RWPE2 (cell line): ENCODE data around the gene KCNMA1.

ENCODE experiments used
- ATAC-seq: fragments of 200-7000 bp; cut with Tn5 transposase; 3 replicates; pipeline ENCODE4 v1.9.1; 2021; ENCODE audit warnings: low read depth
- DNase-seq: peaks from one replicate; pipeline ENCODE4 v3.0.0-alpha.2; 2020; ENCODE audit warnings: low spot score
- H3K27ac ChIP-seq: fragments of 450-650 bp; 2 replicates; pipeline ENCODE4 v1.5.1; 2017; ENCODE audit warnings: mild to moderate bottlenecking; ENCODE audit not compliant: poor library complexity, severe bottlenecking
- H3K27me3 ChIP-seq: fragments of 250-450 bp; sonication (Bioruptor Pico); 2 replicates; pipeline ENCODE4 v1.5.1; 2021; ENCODE audit warnings: mild to moderate bottlenecking, moderate library complexity; ENCODE audit not compliant: insufficient read depth, poor library complexity, severe bottlenecking
- H3K36me3 ChIP-seq: fragments of 250-450 bp; sonication (Bioruptor Pico); 2 replicates; pipeline ENCODE4 v1.5.1; 2020; ENCODE audit warnings: low read depth, mild to moderate bottlenecking, moderate library complexity
- H3K4me1 ChIP-seq: fragments of 250-450 bp; sonication (Bioruptor Pico); 2 replicates; pipeline ENCODE4 v1.5.1; 2021; ENCODE audit warnings: mild to moderate bottlenecking, moderate library complexity; ENCODE audit not compliant: insufficient read depth, poor library complexity, severe bottlenecking
- H3K4me3 ChIP-seq: fragments of 250-450 bp; sonication (Bioruptor Pico); 2 replicates; pipeline ENCODE4 v1.5.1; 2021; ENCODE audit warnings: mild to moderate bottlenecking, moderate library complexity; ENCODE audit not compliant: severe bottlenecking
- H3K9me3 ChIP-seq: fragments of 250-450 bp; sonication (Bioruptor Pico); 2 replicates; pipeline ENCODE4 v1.5.1; 2021; ENCODE audit warnings: mild to moderate bottlenecking, moderate library complexity; ENCODE audit not compliant: severe bottlenecking
- TF ChIP-seq, protein P1 (sequence below): fragments of 450-650 bp; IDR thresholded peaks from one replicate; pipeline ENCODE4 v1.5.1; 2017; ENCODE audit warnings: mild to moderate bottlenecking, moderate library complexity; ENCODE audit not compliant: poor library complexity, severe bottlenecking

KCNMA1 gene

DNA sequence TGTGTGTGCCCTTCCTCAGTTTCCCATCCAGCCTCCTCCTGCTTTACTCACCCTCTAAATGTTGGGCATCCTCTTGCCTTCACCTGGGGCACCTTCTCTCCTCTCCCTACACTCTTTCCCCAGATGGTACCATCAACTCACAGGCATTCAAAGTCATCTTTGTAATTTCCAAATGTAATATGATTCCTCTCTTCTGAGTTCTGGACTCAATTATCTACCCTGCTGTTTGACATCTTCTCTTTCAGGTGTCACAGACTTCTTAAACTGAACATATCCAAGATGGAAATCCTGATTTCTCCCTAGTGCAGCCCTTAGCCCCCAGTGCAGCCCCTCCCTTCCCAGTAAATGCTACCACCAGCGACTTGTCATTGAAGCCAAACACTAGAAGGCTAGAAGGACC is 422.8 kb downstream of the KCNMA1 start:
- ATAC-seq (no peak), DNase-seq (no peak)
- Histone ChIP-seq H3K36me3 (no peaks in the 10 kb centered on the region), H3K27ac (no peak overlapping the region), H3K4me1 (no peaks in the 10 kb centered on the region), H3K9me3 (no peaks in the 10 kb centered on the region), H3K4me3 (no peak overlapping the region), H3K27me3 (no peaks in the 10 kb centered on the region)
- TF ChIP-seq, protein P1, sequence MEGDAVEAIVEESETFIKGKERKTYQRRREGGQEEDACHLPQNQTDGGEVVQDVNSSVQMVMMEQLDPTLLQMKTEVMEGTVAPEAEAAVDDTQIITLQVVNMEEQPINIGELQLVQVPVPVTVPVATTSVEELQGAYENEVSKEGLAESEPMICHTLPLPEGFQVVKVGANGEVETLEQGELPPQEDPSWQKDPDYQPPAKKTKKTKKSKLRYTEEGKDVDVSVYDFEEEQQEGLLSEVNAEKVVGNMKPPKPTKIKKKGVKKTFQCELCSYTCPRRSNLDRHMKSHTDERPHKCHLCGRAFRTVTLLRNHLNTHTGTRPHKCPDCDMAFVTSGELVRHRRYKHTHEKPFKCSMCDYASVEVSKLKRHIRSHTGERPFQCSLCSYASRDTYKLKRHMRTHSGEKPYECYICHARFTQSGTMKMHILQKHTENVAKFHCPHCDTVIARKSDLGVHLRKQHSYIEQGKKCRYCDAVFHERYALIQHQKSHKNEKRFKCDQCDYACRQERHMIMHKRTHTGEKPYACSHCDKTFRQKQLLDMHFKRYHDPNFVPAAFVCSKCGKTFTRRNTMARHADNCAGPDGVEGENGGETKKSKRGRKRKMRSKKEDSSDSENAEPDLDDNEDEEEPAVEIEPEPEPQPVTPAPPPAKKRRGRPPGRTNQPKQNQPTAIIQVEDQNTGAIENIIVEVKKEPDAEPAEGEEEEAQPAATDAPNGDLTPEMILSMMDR, result no peak

DNA sequence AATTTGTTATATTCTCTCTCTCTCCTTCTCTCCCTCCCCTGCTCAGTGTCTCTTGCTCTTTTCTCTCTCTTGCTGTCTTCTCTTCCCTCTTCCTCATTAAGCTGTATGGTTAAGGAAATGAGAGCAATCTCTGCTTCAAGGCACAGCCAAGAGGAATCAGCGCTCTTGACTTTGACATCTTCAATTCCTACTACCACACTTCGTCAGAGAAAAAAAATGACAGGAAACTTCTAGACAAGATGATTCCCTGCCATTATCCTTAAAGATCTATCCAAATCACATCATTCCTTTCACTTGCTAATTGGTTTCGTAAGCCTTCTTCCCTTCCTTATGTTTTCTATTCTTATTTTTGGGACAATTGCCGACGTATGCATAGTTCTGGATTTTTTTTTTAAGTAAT is 425.0 kb downstream of the KCNMA1 start:
- TF ChIP-seq, protein P1, result no peak
- Histone ChIP-seq H3K9me3 (no peaks in the 10 kb centered on the region), H3K36me3 (no peaks in the 10 kb centered on the region), H3K27ac (no peak overlapping the region), H3K27me3 (no peaks in the 10 kb centered on the region), H3K4me3 (no peak overlapping the region), H3K4me1 (no peaks in the 10 kb centered on the region)
- ATAC-seq, result no peak
- no peak for DNase-seq

DNA sequence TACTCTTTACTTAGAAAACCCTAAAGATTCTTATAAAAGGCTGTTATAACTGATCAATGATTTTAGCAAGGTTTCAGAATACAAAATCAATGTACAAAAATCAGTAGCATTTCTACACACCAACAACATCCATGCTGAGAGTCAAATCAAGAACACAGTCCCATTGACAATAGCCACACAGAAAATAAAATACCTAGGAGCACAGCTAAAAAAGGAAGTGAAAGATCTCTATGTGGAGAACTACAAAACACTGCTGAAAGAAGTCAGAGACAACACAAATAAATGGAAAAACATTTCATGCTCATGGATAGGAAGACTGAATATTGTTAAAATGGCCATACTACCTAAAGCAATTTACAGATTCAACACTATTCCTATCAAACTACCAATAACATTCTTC is 427.0 kb downstream of the KCNMA1 start:
- no peaks in the 10 kb centered on the region for H3K27me3 ChIP-seq
- no peak overlapping the region for H3K27ac ChIP-seq
- no peak overlapping the region for H3K4me3 ChIP-seq
- H3K36me3 ChIP-seq, result no peaks in the 10 kb centered on the region
- TF ChIP-seq, protein P1, result no peak
- DNase-seq (no peak), ATAC-seq (no peak)
- no peaks in the 10 kb centered on the region for H3K9me3 ChIP-seq
- no peaks in the 10 kb centered on the region for H3K4me1 ChIP-seq

DNA sequence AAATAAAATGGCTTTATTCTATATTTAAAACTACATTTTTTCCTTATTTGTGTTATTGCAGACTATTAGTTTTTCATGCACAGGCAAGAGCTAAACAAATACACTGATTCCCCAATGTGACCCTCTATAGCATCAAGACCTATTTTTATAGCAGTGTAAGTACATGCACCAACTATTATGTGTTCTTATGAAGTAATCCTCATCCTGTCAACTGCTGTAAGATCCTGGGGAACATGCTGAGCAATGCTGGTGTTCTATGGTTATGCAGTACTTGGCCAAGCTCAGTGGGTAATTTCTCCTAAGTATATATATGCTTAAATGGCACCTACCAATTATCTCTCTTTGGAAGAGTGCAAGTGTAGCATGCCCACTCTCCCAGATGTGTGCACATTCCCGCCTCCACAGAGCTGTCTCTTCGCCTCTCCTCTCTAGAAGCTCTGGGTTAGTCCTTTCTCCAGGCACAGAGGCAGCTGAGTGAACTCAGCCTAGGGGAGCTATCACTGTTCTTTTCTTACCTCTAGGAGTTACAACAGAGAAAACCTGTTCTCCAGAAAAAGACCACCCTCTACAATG is 428.8 kb downstream of the KCNMA1 start:
- no peak for ATAC-seq
- no peak for DNase-seq
- H3K4me3 ChIP-seq, result no peak overlapping the region

DNA sequence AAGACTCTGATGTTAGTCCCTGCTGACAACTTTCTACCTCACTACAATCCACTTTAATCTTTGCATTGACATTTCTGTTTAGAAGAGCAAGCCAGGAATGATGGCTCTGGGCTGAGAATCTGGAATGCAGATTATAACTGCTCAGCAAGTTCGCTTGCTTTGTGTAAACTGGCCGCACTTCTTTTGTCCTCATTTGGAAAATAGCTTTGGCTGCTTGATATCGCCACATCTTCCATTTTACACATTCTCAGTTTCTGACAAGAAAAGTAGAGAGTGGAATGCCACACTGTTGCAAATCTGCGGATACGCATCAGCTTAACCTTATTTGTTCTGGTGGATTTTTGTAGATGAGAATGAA is 429.8 kb downstream of the KCNMA1 start:
- TF ChIP-seq, protein P1, result no peak
- Histone ChIP-seq H3K27ac (no peak overlapping the region), H3K27me3 (no peaks in the 10 kb centered on the region), H3K36me3 (no peaks in the 10 kb centered on the region), H3K9me3 (no peaks in the 10 kb centered on the region), H3K4me3 (no peak overlapping the region), H3K4me1 (no peaks in the 10 kb centered on the region)
- ATAC-seq, result no peak
- DNase-seq, result no peak

More for the DNA sequence above, 428.8 kb downstream of the KCNMA1 start:
- TF ChIP-seq, protein P1, result no peak
- no peaks in the 10 kb centered on the region for H3K4me1 ChIP-seq
- no peaks in the 10 kb centered on the region for H3K27me3 ChIP-seq
- no peaks in the 10 kb centered on the region for H3K9me3 ChIP-seq
- H3K36me3 ChIP-seq, result no peaks in the 10 kb centered on the region
- no peak overlapping the region for H3K27ac ChIP-seq
